Left lung (tissue), 10 donors: ENCODE data around the gene HAGHL. TPM values are rescaled to one million over a fixed set of nuclear protein-coding genes. Genes with fewer than 3 reads are reported as not detected.
"Not testable (repeated sequence)": the region's sequence is repeated elsewhere in the genome, so short reads cannot be mapped to it uniquely, and the experiment has no call there.

Experiments used
- ATAC-seq: fragments of 200-7000 bp; cut with Tn5 transposase; one replicate; pipeline ENCODE4 v1.9.1; 2020; ENCODE audit warnings: moderate library complexity
- DNase-seq, 4 donors: peaks; one replicate each; pipeline ENCODE4 v3.0.0-alpha.2; 2013 to 2020
- H3K27ac ChIP-seq, 2 donors: fragments of 200-600 bp; sonication (generic) in 1 of 2; one replicate each; pipeline versions ENCODE4 v1.5.0 to v1.8.0; 2020 to 2021
- H3K27me3 ChIP-seq, 2 donors: fragments of 200-600 bp; sonication (generic) in 1 of 2; one replicate each; pipeline versions ENCODE4 v1.5.0 to v1.8.0; 2020 to 2021
- H3K36me3 ChIP-seq, 2 donors: fragments of 200-600 bp; sonication (generic) in 1 of 2; one replicate each; pipeline versions ENCODE4 v1.5.0 to v1.8.0; 2020 to 2021
- H3K4me1 ChIP-seq, 2 donors: fragments of 200-600 bp; one replicate each; pipeline ENCODE4 v1.8.0; 2021
- H3K4me3 ChIP-seq, 2 donors: fragments of 200-600 bp; sonication (generic) in 1 of 2; one replicate each; pipeline versions ENCODE4 v1.5.0 to v1.8.0; 2020 to 2021; ENCODE audit warnings: mild to moderate bottlenecking in 1 of 2
- H3K9me3 ChIP-seq, 2 donors: fragments of 200-600 bp; sonication (generic) in 1 of 2; one replicate each; pipeline versions ENCODE4 v1.5.0 to v1.8.0; 2020 to 2021
- intact Hi-C, 2 donors: fragments of 100-400 bp; cut with DNase I; formaldehyde crosslinking; loops; one replicate each; pipeline versions ENCODE4 v1.11.2 to v1.14.2; 2022
- polyA plus RNA-seq, 6 donors: library from polyadenylated mRNA; unstranded; fragments of 120-200 nt; gene quantifications; one replicate each; pipeline ENCODE4 v1.2.1, GENCODE V29; 2013; ENCODE audit not compliant: insufficient read length in 6 of 6
- total RNA-seq, 2 donors: library from RNA; stranded (reverse); fragmentation: NEBNext Ultra II Directional; extraction: Animal tissue kit (Norgen Biotek cat#: 25700); gene quantifications; one replicate each; pipeline ENCODE4 v1.2.1, GENCODE V29; 2021
- TF ChIP-seq, protein P1 (sequence below), 2 donors: fragments of 200-600 bp; sonication (generic) in 1 of 2; IDR thresholded peaks; one replicate each; pipeline versions ENCODE4 v1.5.0 to v1.8.0; 2021; ENCODE audit warnings: antibody characterized with exemption in 2 of 2
- donor health status: DM: no; HTN: yes; CAD: no.
- donor health status: DM: no; HTN: no; CAD: no.

The HAGHL gene
- total and polyA plus RNA-seq, 8 donors: 2.4 to 9.9 (median 4.4) TPM

- peaks cover 11 to 38% of the 10 kb centered on the region in 2 donors for H3K4me1 ChIP-seq
- TF ChIP-seq, protein P1, sequence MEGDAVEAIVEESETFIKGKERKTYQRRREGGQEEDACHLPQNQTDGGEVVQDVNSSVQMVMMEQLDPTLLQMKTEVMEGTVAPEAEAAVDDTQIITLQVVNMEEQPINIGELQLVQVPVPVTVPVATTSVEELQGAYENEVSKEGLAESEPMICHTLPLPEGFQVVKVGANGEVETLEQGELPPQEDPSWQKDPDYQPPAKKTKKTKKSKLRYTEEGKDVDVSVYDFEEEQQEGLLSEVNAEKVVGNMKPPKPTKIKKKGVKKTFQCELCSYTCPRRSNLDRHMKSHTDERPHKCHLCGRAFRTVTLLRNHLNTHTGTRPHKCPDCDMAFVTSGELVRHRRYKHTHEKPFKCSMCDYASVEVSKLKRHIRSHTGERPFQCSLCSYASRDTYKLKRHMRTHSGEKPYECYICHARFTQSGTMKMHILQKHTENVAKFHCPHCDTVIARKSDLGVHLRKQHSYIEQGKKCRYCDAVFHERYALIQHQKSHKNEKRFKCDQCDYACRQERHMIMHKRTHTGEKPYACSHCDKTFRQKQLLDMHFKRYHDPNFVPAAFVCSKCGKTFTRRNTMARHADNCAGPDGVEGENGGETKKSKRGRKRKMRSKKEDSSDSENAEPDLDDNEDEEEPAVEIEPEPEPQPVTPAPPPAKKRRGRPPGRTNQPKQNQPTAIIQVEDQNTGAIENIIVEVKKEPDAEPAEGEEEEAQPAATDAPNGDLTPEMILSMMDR (IDR thresholded peaks at IDR 0.05): peak; percentile 6 to 16
- not testable (repeated sequence) for H3K36me3 ChIP-seq, DNase-seq, H3K27ac ChIP-seq, H3K9me3 ChIP-seq, H3K4me3 ChIP-seq
- peak; percentile 5 for ATAC-seq
- intact Hi-C loops: loop anchor here in 1 of 2 donors (5.0 kb wide), 1 partner anchor 70 kb away; no protein-coding TSS in a partner anchor
- H3K27me3 ChIP-seq: peaks cover 12 to 94% of the 10 kb centered on the region in 2 donors
Measured at GRCh38 chr16:712740-713250, 14.1 kb upstream of the HAGHL start.

- ATAC-seq (no peak), DNase-seq (no peak)
- Histone ChIP-seq H3K27ac (no peak overlapping the region), H3K36me3 (no peaks in the 10 kb centered on the region), H3K9me3 (no peaks in the 10 kb centered on the region), H3K4me1 (peaks cover 11 to 41% of the 10 kb centered on the region in 2 donors), H3K27me3 (peaks cover 12 to 87% of the 10 kb centered on the region in 2 donors), H3K4me3 (no peak overlapping the region)
- intact Hi-C loops: loop anchor here in 1 of 2 donors (5.0 kb wide), 1 partner anchor 68 kb away; no protein-coding TSS in a partner anchor
- TF ChIP-seq, protein P1 (IDR thresholded peaks at IDR 0.05): no peak
Measured at GRCh38 chr16:714079-714478, 12.8 kb upstream of the HAGHL start.

DNA sequence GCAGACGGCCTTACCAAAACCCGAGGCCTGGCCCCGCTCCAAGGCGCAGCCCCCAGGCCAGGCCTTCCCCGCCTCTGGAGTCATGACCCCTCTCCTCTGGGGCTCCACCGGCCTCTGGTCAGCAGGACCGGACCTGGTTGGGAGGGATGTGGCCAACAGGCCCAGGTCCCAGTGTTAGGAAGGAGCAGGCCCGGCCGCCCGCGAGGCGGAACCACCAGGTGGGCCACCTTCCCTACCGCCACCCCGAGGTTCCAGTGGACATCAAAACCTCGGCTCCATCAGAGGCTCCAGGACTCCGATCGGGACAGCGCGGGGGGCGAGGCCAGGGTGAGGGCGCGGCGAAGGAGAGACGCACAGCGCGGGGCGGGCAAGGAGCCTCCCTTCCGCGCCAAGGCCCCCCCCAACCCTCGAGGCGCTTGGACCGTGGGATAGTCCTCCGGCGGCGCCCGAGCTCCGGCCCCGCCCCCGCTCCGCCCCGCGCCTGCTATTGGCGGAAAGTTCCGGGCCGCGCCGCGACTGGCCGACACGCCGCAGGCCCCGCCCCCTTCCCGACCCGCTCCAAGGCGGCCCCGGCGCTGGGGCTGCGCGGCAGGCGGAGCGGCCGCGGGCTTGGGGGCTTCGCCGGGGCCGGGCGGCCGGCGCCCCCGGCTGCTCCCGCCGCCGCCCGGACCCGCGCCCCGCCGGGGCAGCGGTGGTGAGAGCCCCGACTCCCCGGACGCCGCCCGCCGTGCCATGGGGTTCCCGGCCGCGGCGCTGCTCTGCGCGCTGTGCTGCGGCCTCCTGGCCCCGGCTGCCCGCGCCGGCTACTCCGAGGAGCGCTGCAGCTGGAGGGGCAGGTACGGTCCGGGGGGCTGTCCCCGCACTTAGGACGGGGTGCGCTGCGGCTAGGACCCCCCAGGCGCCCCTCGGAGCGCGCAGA lies 12.1 kb upstream of the HAGHL start, which contains the start of gene METRN:
TSS of gene METRN (plus strand) at position 561 of the 919 bp plus-strand sequence. CDS start at position 733, 172 bp downstream.
- DNase-seq (peak; percentile 84 to 97 (median 90)), ATAC-seq (peak; percentile 91)
- Histone ChIP-seq H3K27me3 (peaks cover 12 to 81% of the 10 kb centered on the region in 2 donors), H3K4me1 (peaks cover 11 to 45% of the 10 kb centered on the region in 2 donors), H3K36me3 (no peaks in the 10 kb centered on the region), H3K9me3 (no peaks in the 10 kb centered on the region), H3K4me3 (peak within 1 kb of the TSS; percentile 62 to 65), H3K27ac (no peak within 1 kb of the TSS)
- intact Hi-C loops: loop anchor here in 1 of 2 donors (5.0 kb wide), 1 partner anchor 67 kb away; no protein-coding TSS in a partner anchor
- TF ChIP-seq, protein P1 (IDR thresholded peaks at IDR 0.05): no peak

DNA sequence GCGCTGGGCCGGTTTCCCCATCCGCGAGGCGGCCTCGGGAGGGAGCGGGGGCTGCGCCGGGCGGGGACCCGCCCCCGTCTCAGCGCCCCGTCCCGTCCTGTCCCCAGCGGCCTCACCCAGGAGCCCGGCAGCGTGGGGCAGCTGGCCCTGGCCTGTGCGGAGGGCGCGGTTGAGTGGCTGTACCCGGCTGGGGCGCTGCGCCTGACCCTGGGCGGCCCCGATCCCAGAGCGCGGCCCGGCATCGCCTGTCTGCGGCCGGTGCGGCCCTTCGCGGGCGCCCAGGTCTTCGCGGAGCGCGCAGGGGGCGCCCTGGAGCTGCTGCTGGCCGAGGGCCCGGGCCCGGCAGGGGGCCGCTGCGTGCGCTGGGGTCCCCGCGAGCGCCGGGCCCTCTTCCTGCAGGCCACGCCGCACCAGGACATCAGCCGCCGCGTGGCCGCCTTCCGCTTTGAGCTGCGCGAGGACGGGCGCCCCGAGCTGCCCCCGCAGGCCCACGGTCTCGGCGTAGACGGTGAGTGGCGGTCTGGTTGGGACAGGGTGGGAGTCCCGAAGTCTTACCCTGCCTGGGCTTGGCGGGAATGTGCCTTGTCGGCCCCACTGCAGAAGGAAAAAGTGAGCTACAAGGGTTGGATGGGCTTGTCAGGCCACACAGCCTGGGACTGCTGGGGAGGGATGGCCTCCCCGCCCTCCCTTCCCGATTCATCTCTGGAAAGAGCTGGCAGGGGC lies 11.3 kb upstream of the HAGHL start:
- DNase-seq (no peak), ATAC-seq (peak; percentile 1)
- H3K27me3 ChIP-seq: peaks cover 5 to 79% of the 10 kb centered on the region in 2 donors
- peaks cover 17 to 53% of the 10 kb centered on the region in 2 donors for H3K4me1 ChIP-seq
- H3K4me3 ChIP-seq: peak overlapping the region; percentile 62 to 65
- TF ChIP-seq, protein P1 (IDR thresholded peaks at IDR 0.05): no peak
- no peak overlapping the region for H3K27ac ChIP-seq
- H3K36me3 ChIP-seq: no peaks in the 10 kb centered on the region
- intact Hi-C loops: no loop called here
- no peaks in the 10 kb centered on the region for H3K9me3 ChIP-seq
